ENCODE data around the gene FGF12. TPM values are rescaled to one million over a fixed set of nuclear protein-coding genes. Genes with fewer than 3 reads are reported as not detected.

The FGF12 gene
- total and polyA plus RNA-seq, 4 experiments from 2014 or later, result not detected

GRCh38 chr3:192161661-192162060, 565.7 kb downstream of the FGF12 start:
- ChIA-PET POLR2A (ENCODE audit: partially characterized antibody) (no interaction called here), CTCF (ENCODE audit: partially characterized antibody) (no interaction called here)
- H3K27ac Mint-ChIP-seq, result no peak overlapping the region
- H3K36me3 Mint-ChIP-seq, result no peaks in the 10 kb centered on the region
- Histone ChIP-seq H3K4me3 (ENCODE audit: low read length in 2 of 2) (no peak overlapping the region), H3K27ac (ENCODE audit: low read depth, low read length) (no peak overlapping the region), H3K4me1 (ENCODE audit: insufficient read depth, low read length) (no peaks in the 10 kb centered on the region), H3K27me3 (ENCODE audit: insufficient read depth, low read length) (no peaks in the 10 kb centered on the region), H3K9me3 (ENCODE audit: control insufficient read depth in 1 of 2, low read length in 2 of 2) (no peaks in the 10 kb centered on the region), H3K36me3 (ENCODE audit: insufficient read depth, low read length) (no peaks in the 10 kb centered on the region)
- DNase-seq, result no peak
- H3K9me3 Mint-ChIP-seq, result peaks cover 0 to 8% (median 4%) of the 10 kb centered on the region in 8 donors
- no peak overlapping the region for H3K4me3 Mint-ChIP-seq
- peaks cover 0 to 5% of the 10 kb centered on the region in 2 donors for H3K27me3 Mint-ChIP-seq
- intact Hi-C loops (cut with micrococcal nuclease), result no loop called here
- no peaks in the 10 kb centered on the region for H3K4me1 Mint-ChIP-seq

DNA sequence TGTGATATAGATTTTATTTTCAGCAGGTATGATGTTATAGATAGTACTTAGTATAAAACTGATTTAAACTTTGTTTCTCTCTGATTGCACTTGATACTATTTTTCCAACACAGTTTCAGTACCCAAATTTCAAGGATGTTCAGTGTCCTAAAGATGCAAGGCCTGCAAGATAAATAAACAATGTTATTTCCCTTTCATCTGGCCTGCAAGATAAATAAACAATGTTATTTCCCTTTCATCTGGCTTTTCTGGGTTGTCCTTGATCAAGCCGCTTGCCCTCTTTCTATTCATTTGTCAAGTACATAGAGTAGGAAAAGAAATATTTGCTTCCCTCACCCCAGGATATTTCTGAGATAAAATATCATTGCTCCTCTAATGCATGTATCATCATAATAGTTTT, 571.0 kb downstream of the FGF12 start:
- Mint-ChIP-seq H3K4me1 (no peaks in the 10 kb centered on the region), H3K27ac (no peak overlapping the region), H3K4me3 (no peak overlapping the region), H3K27me3 (peaks cover 0 to 6% of the 10 kb centered on the region in 2 donors), H3K9me3 (peaks cover 0 to 9% (median 5%) of the 10 kb centered on the region in 8 donors), H3K36me3 (no peaks in the 10 kb centered on the region)
- Histone ChIP-seq H3K4me3 (ENCODE audit: low read length in 2 of 2) (no peak overlapping the region), H3K27me3 (ENCODE audit: insufficient read depth, low read length) (no peaks in the 10 kb centered on the region), H3K9me3 (ENCODE audit: control insufficient read depth in 1 of 2, low read length in 2 of 2) (no peaks in the 10 kb centered on the region), H3K36me3 (ENCODE audit: insufficient read depth, low read length) (no peaks in the 10 kb centered on the region), H3K27ac (ENCODE audit: low read depth, low read length) (no peak overlapping the region), H3K4me1 (ENCODE audit: insufficient read depth, low read length) (no peaks in the 10 kb centered on the region)
- no peak for DNase-seq
- ChIA-PET CTCF (ENCODE audit: partially characterized antibody) (no interaction called here), POLR2A (ENCODE audit: partially characterized antibody) (no interaction called here)
- intact Hi-C loops (cut with micrococcal nuclease), result no loop called here

- Mint-ChIP-seq H3K36me3 (no peaks in the 10 kb centered on the region), H3K27ac (no peak overlapping the region), H3K4me1 (no peaks in the 10 kb centered on the region), H3K9me3 (peaks cover 0 to 9% (median 5%) of the 10 kb centered on the region in 8 donors), H3K27me3 (peaks cover 0 to 6% of the 10 kb centered on the region in 2 donors), H3K4me3 (no peak overlapping the region)
- no peaks in the 10 kb centered on the region for H3K36me3 ChIP-seq (ENCODE audit: insufficient read depth, low read length)
- no peak overlapping the region for H3K4me3 ChIP-seq (ENCODE audit: low read length in 2 of 2)
- DNase-seq, result no peak
- no peaks in the 10 kb centered on the region for H3K27me3 ChIP-seq (ENCODE audit: insufficient read depth, low read length)
- CTCF ChIA-PET (ENCODE audit: partially characterized antibody), result no interaction called here
- no peak overlapping the region for H3K27ac ChIP-seq (ENCODE audit: low read depth, low read length)
- no peaks in the 10 kb centered on the region for H3K4me1 ChIP-seq (ENCODE audit: insufficient read depth, low read length)
- H3K9me3 ChIP-seq (ENCODE audit: control insufficient read depth in 1 of 2, low read length in 2 of 2), result no peaks in the 10 kb centered on the region
- intact Hi-C loops (cut with micrococcal nuclease), result no loop called here
- POLR2A ChIA-PET (ENCODE audit: partially characterized antibody), result no interaction called here
Observed at GRCh38 chr3:192155194-192155593, 572.1 kb downstream of the FGF12 start.

- H3K4me3 Mint-ChIP-seq, result no peak overlapping the region
- Histone ChIP-seq H3K27me3 (ENCODE audit: insufficient read depth, low read length) (no peaks in the 10 kb centered on the region), H3K4me3 (ENCODE audit: low read length in 2 of 2) (no peak overlapping the region), H3K36me3 (ENCODE audit: insufficient read depth, low read length) (no peaks in the 10 kb centered on the region), H3K4me1 (ENCODE audit: insufficient read depth, low read length) (no peaks in the 10 kb centered on the region), H3K9me3 (ENCODE audit: control insufficient read depth in 1 of 2, low read length in 2 of 2) (no peaks in the 10 kb centered on the region), H3K27ac (ENCODE audit: low read depth, low read length) (no peak overlapping the region)
- no peaks in the 10 kb centered on the region for H3K4me1 Mint-ChIP-seq
- CTCF ChIA-PET (ENCODE audit: partially characterized antibody), result no interaction called here
- DNase-seq, result no peak
- no peak overlapping the region for H3K27ac Mint-ChIP-seq
- intact Hi-C loops (cut with micrococcal nuclease), result no loop called here
- POLR2A ChIA-PET (ENCODE audit: partially characterized antibody), result no interaction called here
- H3K9me3 Mint-ChIP-seq, result peaks cover 0 to 10% (median 2%) of the 10 kb centered on the region in 8 donors
- H3K27me3 Mint-ChIP-seq, result no peaks in the 10 kb centered on the region
- H3K36me3 Mint-ChIP-seq, result no peaks in the 10 kb centered on the region
Observed at GRCh38 chr3:192133271-192133670, 594.1 kb downstream of the FGF12 start.

DNA sequence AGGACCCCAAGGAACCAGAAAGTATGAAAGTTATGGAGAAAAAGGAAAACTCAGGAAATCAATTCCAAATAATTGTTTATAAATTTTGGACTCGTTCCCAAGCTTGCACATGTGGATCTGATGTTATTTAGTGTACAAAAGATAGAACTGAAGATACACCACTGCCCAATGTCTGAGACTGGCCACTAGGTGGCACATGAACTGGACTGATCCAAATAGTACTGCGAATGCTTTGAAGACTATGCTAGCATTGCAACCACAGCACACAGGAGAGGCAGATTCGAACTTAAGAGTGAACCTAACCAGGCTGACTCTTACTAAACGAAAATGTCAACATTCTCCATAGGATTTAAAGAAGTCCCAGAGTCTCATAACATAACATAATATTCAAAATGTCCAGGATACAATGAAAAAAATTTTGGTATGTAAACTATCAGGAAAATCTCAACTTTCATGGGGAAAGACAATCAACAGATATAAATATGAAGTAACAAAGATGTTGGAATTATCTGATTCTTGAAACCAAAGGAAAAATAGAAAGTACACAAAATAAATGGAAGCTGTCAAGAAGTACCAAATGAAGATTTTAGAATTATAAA, 596.7 kb downstream of the FGF12 start:
- H3K27ac Mint-ChIP-seq, result no peak overlapping the region
- H3K36me3 Mint-ChIP-seq, result no peaks in the 10 kb centered on the region
- H3K27me3 ChIP-seq (ENCODE audit: insufficient read depth, low read length), result no peaks in the 10 kb centered on the region
- H3K27ac ChIP-seq (ENCODE audit: low read depth, low read length), result no peak overlapping the region
- no peaks in the 10 kb centered on the region for H3K36me3 ChIP-seq (ENCODE audit: insufficient read depth, low read length)
- no peaks in the 10 kb centered on the region for H3K4me1 ChIP-seq (ENCODE audit: insufficient read depth, low read length)
- no peaks in the 10 kb centered on the region for H3K27me3 Mint-ChIP-seq
- H3K4me3 ChIP-seq (ENCODE audit: low read length in 2 of 2), result no peak overlapping the region
- intact Hi-C loops (cut with micrococcal nuclease), result no loop called here
- ChIA-PET POLR2A (ENCODE audit: partially characterized antibody) (no interaction called here), CTCF (ENCODE audit: partially characterized antibody) (no interaction called here)
- no peak for DNase-seq
- H3K4me3 Mint-ChIP-seq, result no peak overlapping the region
- no peaks in the 10 kb centered on the region for H3K9me3 ChIP-seq (ENCODE audit: control insufficient read depth in 1 of 2, low read length in 2 of 2)
- peaks cover 0 to 10% (median 3%) of the 10 kb centered on the region in 8 donors for H3K9me3 Mint-ChIP-seq
- H3K4me1 Mint-ChIP-seq, result no peaks in the 10 kb centered on the region

DNA sequence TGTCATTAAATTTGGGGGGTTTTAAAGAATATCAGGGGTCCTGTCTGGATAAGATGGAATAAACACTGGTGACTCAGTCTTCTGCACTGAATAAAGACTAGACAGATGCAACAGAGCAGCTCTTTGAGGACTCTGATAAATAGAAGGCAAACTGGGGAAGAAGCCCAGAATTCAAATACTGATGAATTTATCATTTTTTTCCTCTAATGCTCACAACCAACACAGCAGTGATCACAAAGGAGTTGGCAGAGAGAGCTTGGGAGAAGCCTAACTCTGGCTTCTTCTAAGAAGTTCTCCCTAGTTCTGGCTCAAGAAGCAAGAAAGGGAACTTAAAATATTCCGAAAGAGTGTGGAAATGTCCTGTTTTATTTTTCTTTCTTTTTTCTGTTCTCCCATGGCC, 597.8 kb downstream of the FGF12 start:
- intact Hi-C loops (cut with micrococcal nuclease), result no loop called here
- Mint-ChIP-seq H3K36me3 (no peaks in the 10 kb centered on the region), H3K9me3 (peaks cover 0 to 10% (median 1%) of the 10 kb centered on the region in 8 donors), H3K27ac (no peak overlapping the region), H3K4me1 (no peaks in the 10 kb centered on the region), H3K27me3 (no peaks in the 10 kb centered on the region), H3K4me3 (no peak overlapping the region)
- ChIA-PET POLR2A (ENCODE audit: partially characterized antibody) (no interaction called here), CTCF (ENCODE audit: partially characterized antibody) (no interaction called here)
- DNase-seq, result no peak
- Histone ChIP-seq H3K27me3 (ENCODE audit: insufficient read depth, low read length) (no peaks in the 10 kb centered on the region), H3K4me3 (ENCODE audit: low read length in 2 of 2) (no peak overlapping the region), H3K4me1 (ENCODE audit: insufficient read depth, low read length) (no peaks in the 10 kb centered on the region), H3K27ac (ENCODE audit: low read depth, low read length) (no peak overlapping the region), H3K9me3 (ENCODE audit: control insufficient read depth in 1 of 2, low read length in 2 of 2) (no peaks in the 10 kb centered on the region), H3K36me3 (ENCODE audit: insufficient read depth, low read length) (no peaks in the 10 kb centered on the region)

DNA sequence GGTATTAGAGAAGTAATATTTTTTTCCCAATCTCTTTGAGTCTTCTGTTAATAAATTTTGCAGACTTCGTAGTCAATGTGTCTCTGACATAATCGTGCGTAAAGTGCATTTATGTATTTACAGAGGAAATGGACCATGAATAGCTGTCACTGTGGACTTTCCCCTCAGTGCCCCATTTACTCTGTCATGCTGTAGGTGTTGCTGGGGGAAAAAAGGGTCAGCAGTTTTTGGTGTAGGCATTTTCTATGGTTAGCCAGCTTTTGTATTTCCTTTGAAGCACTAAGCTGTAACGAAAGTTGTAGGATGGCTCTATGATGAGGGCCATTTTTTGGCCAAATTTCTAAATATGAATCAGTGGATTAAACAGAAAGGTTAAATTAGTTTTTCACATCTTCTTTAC, 598.4 kb downstream of the FGF12 start:
- ChIA-PET CTCF (ENCODE audit: partially characterized antibody) (no interaction called here), POLR2A (ENCODE audit: partially characterized antibody) (no interaction called here)
- intact Hi-C loops (cut with micrococcal nuclease), result no loop called here
- no peak overlapping the region for H3K4me3 ChIP-seq (ENCODE audit: low read length in 2 of 2)
- no peak overlapping the region for H3K4me3 Mint-ChIP-seq
- no peaks in the 10 kb centered on the region for H3K36me3 ChIP-seq (ENCODE audit: insufficient read depth, low read length)
- no peak overlapping the region for H3K27ac Mint-ChIP-seq
- H3K27ac ChIP-seq (ENCODE audit: low read depth, low read length), result no peak overlapping the region
- no peaks in the 10 kb centered on the region for H3K27me3 Mint-ChIP-seq
- H3K27me3 ChIP-seq (ENCODE audit: insufficient read depth, low read length), result no peaks in the 10 kb centered on the region
- no peaks in the 10 kb centered on the region for H3K36me3 Mint-ChIP-seq
- H3K9me3 ChIP-seq (ENCODE audit: control insufficient read depth in 1 of 2, low read length in 2 of 2), result no peaks in the 10 kb centered on the region
- H3K9me3 Mint-ChIP-seq, result peaks cover 0 to 10% (median 1%) of the 10 kb centered on the region in 8 donors
- no peaks in the 10 kb centered on the region for H3K4me1 Mint-ChIP-seq
- DNase-seq, result no peak
- H3K4me1 ChIP-seq (ENCODE audit: insufficient read depth, low read length), result no peaks in the 10 kb centered on the region

DNA sequence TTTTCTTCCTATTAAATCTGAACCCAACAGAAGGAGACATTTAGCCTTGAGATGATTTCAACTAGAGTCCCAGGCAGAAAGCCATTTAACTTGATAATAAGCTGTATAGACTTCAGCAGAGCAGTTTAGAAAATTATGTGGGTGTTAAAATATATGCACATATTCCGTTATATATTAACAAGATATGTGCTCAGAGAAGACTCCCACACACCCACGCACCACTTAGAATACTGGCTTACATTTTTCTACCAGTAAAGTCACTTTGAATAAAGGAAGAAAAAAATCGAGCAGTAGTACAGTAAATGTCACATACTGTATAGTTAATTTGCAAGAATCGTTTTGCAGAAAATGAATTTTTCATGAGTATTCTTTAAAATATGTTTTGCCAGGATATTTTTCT, 599.3 kb downstream of the FGF12 start:
- peaks cover 0 to 7% (median 1%) of the 10 kb centered on the region in 8 donors for H3K9me3 Mint-ChIP-seq
- intact Hi-C loops (cut with micrococcal nuclease), result no loop called here
- no peaks in the 10 kb centered on the region for H3K4me1 ChIP-seq (ENCODE audit: insufficient read depth, low read length)
- no peaks in the 10 kb centered on the region for H3K36me3 ChIP-seq (ENCODE audit: insufficient read depth, low read length)
- H3K4me3 ChIP-seq (ENCODE audit: low read length in 2 of 2), result no peak overlapping the region
- DNase-seq, result no peak
- no peaks in the 10 kb centered on the region for H3K9me3 ChIP-seq (ENCODE audit: control insufficient read depth in 1 of 2, low read length in 2 of 2)
- H3K4me3 Mint-ChIP-seq, result no peak overlapping the region
- H3K4me1 Mint-ChIP-seq, result no peaks in the 10 kb centered on the region
- H3K36me3 Mint-ChIP-seq, result no peaks in the 10 kb centered on the region
- CTCF ChIA-PET (ENCODE audit: partially characterized antibody), result no interaction called here
- H3K27ac ChIP-seq (ENCODE audit: low read depth, low read length), result no peak overlapping the region
- no peaks in the 10 kb centered on the region for H3K27me3 Mint-ChIP-seq
- POLR2A ChIA-PET (ENCODE audit: partially characterized antibody), result no interaction called here
- no peak overlapping the region for H3K27ac Mint-ChIP-seq
- no peaks in the 10 kb centered on the region for H3K27me3 ChIP-seq (ENCODE audit: insufficient read depth, low read length)
